GM13977 (cell line): ENCODE results near the gene TMEM178B.

Experiments used
- DNase-seq: peaks from one replicate; pipeline ENCODE4 v3.0.0; 2012; ENCODE audit warnings: low spot score
- CTCF ChIP-seq: IDR thresholded peaks from 2 replicates; pipeline ENCODE4 v1.5.1; 2012; ENCODE audit warnings: mild to moderate bottlenecking, control low read depth; ENCODE audit not compliant: insufficient read depth; ENCODE audit errors: extremely low read depth, missing control alignments
- in situ Hi-C: fragments of 300-500 bp; cut with MboI; formaldehyde crosslinking; loops from one replicate; pipeline ENCODE4 v1.12.0; 2022; ENCODE audit warnings: low sequenced_read_pairs, low pct_unique_long_range_greater_than_20kb, mixed read lengths, inconsistent platforms; ENCODE audit not compliant: unreplicated experiment

Gene TMEM178B

GRCh38 chr7:141456711-141457110, 382.8 kb downstream of the TMEM178B start:
- no peak for TF ChIP-seq CTCF
- in situ Hi-C loops: no loop called here
- no peak for DNase-seq

GRCh38 chr7:141460781-141461715, 387.2 kb downstream of the TMEM178B start:
- in situ Hi-C loops: no loop called here
- TF ChIP-seq CTCF: no peak
- no peak for DNase-seq

- in situ Hi-C loops: no loop called here
- TF ChIP-seq CTCF: no peak
- no peak for DNase-seq
These were observed 388.1 kb downstream of the TMEM178B start for GRCh38 chr7:141461924-141462323.

GRCh38 chr7:141462958-141463357, 389.1 kb downstream of the TMEM178B start:
- TF ChIP-seq CTCF: no peak
- no peak for DNase-seq
- in situ Hi-C loops: no loop called here

GRCh38 chr7:141463986-141464385, 390.1 kb downstream of the TMEM178B start:
- in situ Hi-C loops: no loop called here
- no peak for DNase-seq
- no peak for TF ChIP-seq CTCF

GRCh38 chr7:141464551-141464950, 390.7 kb downstream of the TMEM178B start:
- DNase-seq: no peak
- in situ Hi-C loops: no loop called here
- TF ChIP-seq CTCF: no peak
